ENCODE results near the gene NTRK1.

Gene NTRK1

GRCh38 chr1:156839426-156840109, 21.1 kb upstream of the NTRK1 start:
- DNase-seq: no peak

GRCh38 chr1:156840186-156840897, 20.3 kb upstream of the NTRK1 start:
- DNase-seq: no peak

GRCh38 chr1:156840898-156841279, 19.8 kb upstream of the NTRK1 start:
- no peak for DNase-seq

- DNase-seq: no peak
These were observed 19.3 kb upstream of the NTRK1 start for GRCh38 chr1:156841295-156841855.

- DNase-seq: no peak
These were observed 17.9 kb upstream of the NTRK1 start for GRCh38 chr1:156842618-156843300.

GRCh38 chr1:156844102-156844501, 16.6 kb upstream of the NTRK1 start:
- no peak for DNase-seq

GRCh38 chr1:156844638-156845037, 16.0 kb upstream of the NTRK1 start:
- DNase-seq: no peak

- DNase-seq: no peak
These were observed 15.4 kb upstream of the NTRK1 start for GRCh38 chr1:156845055-156845952.

GRCh38 chr1:156845953-156846545, 14.6 kb upstream of the NTRK1 start:
- DNase-seq: no peak

- DNase-seq: no peak
These were observed 14.0 kb upstream of the NTRK1 start for GRCh38 chr1:156846643-156847042.

GRCh38 chr1:156847591-156848460, 12.8 kb upstream of the NTRK1 start:
- DNase-seq: no peak

- no peak for DNase-seq
These were observed 12.1 kb upstream of the NTRK1 start for GRCh38 chr1:156848461-156849150.

- no peak for DNase-seq
These were observed 11.5 kb upstream of the NTRK1 start for GRCh38 chr1:156849151-156849496.

- DNase-seq: no peak
These were observed 8.8 kb upstream of the NTRK1 start for GRCh38 chr1:156851779-156852417.

- DNase-seq: no peak
These were observed 8.2 kb upstream of the NTRK1 start for GRCh38 chr1:156852418-156852874.

GRCh38 chr1:156853761-156854160, 6.9 kb upstream of the NTRK1 start:
- no peak for DNase-seq

GRCh38 chr1:156854634-156855033, 6.0 kb upstream of the NTRK1 start:
- no peak for DNase-seq

GRCh38 chr1:156856282-156856785, 4.3 kb upstream of the NTRK1 start:
- no peak for DNase-seq

- no peak for DNase-seq
These were observed 3.1 kb upstream of the NTRK1 start for GRCh38 chr1:156857532-156857931.

GRCh38 chr1:156858555-156858956, 2.1 kb upstream of the NTRK1 start:
- DNase-seq: no peak
